NB4 (cell line): ENCODE measurements around the gene DLK1.

Experiments used
- CTCF ChIP-seq: IDR thresholded peaks from one replicate; pipeline ENCODE4 v1.5.1; 2012; ENCODE audit warnings: low read depth, low read length
- MAX ChIP-seq: IDR thresholded peaks from 2 replicates; pipeline ENCODE4 v1.6.1; 2011; ENCODE audit warnings: low read depth, low read length
- MYC ChIP-seq: IDR thresholded peaks from 2 replicates; pipeline ENCODE4 v1.6.1; 2011; ENCODE audit warnings: low read depth, low read length
- POLR2A ChIP-seq: IDR thresholded peaks from 2 replicates; pipeline ENCODE4 v1.6.1; 2011; ENCODE audit warnings: mild to moderate bottlenecking; ENCODE audit not compliant: insufficient read length; ENCODE audit errors: extremely low read depth

- TF ChIP-seq CTCF = no peak
- no peak for TF ChIP-seq MYC
- TF ChIP-seq POLR2A = no peak
- TF ChIP-seq MAX = no peak
Measured at GRCh38 chr14:100734031-100734990, 7.6 kb downstream of the DLK1 start.
